Panc1 (cell line): ENCODE measurements around the gene SYNE1. TPM values are rescaled to one million over a fixed set of nuclear protein-coding genes. Genes with fewer than 3 reads are reported as not detected.

Source experiments
- ATAC-seq: fragments of 200-7000 bp; cut with Tn5 transposase; 2 replicates; pipeline ENCODE4 v1.9.1; 2020; ENCODE audit warnings: mild to moderate bottlenecking, moderate library complexity
- BruUV-seq: library from RNA; stranded (reverse); fragments of 400-500 nt; replicated peaks from 2 replicates; lab custom pipeline; 2021; lab: Mats Ljungman, UMichigan
- CTCF ChIA-PET: fragments of 300-600 bp; sonication (Branson Sonifier 250); formaldehyde crosslinking; loops from one replicate; lab custom pipeline; 2022; ENCODE audit warnings: antibody characterized with exemption; lab: Charles Lee
- POLR2A ChIA-PET: fragments of 300-600 bp; sonication (Branson Sonifier 250); formaldehyde crosslinking; loops from one replicate; lab custom pipeline; 2022; ENCODE audit warnings: antibody characterized with exemption; lab: Charles Lee
- DNase-seq: peaks from one replicate; pipeline ENCODE4 v3.0.0-alpha.2; 2010; ENCODE audit warnings: low read depth, low spot score
- H3K27ac ChIP-seq: 2 replicates; pipeline ENCODE4 v1.5.1; 2011; ENCODE audit warnings: mild to moderate bottlenecking, low read length, inconsistent platforms
- H3K27me3 ChIP-seq: fragments of 200-500 bp; sonication (Bioruptor generic); 2 replicates; pipeline ENCODE4 v1.6.0; 2014; ENCODE audit warnings: low read length, inconsistent platforms; ENCODE audit not compliant: control insufficient read depth, insufficient read depth
- H3K36me3 ChIP-seq: fragments of 200-500 bp; sonication (Bioruptor generic); 2 replicates; pipeline ENCODE4 v1.5.1; 2014; ENCODE audit warnings: inconsistent platforms, mild to moderate bottlenecking, low read length, moderate library complexity; ENCODE audit not compliant: control insufficient read depth, insufficient read depth
- H3K4me1 ChIP-seq: 2 replicates; pipeline ENCODE4 v1.5.1; 2011; ENCODE audit warnings: inconsistent platforms, mild to moderate bottlenecking, low read length, moderate library complexity; ENCODE audit not compliant: control insufficient read depth, insufficient read depth
- H3K4me3 ChIP-seq, 2 experiments: 2 replicates each; pipeline ENCODE4 v1.5.1; 2011 to 2012; ENCODE audit warnings: low read depth in 2 of 2, low read length in 2 of 2, mild to moderate bottlenecking in 2 of 2, inconsistent platforms in 1 of 2, moderate library complexity in 1 of 2
- H3K9me3 ChIP-seq: fragments of 200-500 bp; sonication (Bioruptor generic); 2 replicates; pipeline ENCODE4 v1.5.1; 2014; ENCODE audit warnings: low read depth, mild to moderate bottlenecking, inconsistent platforms, low read length, moderate library complexity; ENCODE audit not compliant: control insufficient read depth, insufficient read depth
- CTCF ChIP-seq: fragments of 450-650 bp; IDR thresholded peaks from 2 replicates; pipeline ENCODE4 v1.5.1; 2017; ENCODE audit warnings: mild to moderate bottlenecking
- POLR2AphosphoS5 ChIP-seq: IDR thresholded peaks from 2 replicates; pipeline ENCODE4 v1.6.1; 2012; ENCODE audit warnings: mild to moderate bottlenecking, low read depth, low read length, moderate library complexity
- REST ChIP-seq, 2 experiments: IDR thresholded peaks; 2 replicates each; pipeline ENCODE4 v1.6.1; 2011 to 2012; ENCODE audit warnings: low read depth in 2 of 2, control low read depth in 1 of 2, low read length in 1 of 2, mild to moderate bottlenecking in 1 of 2, moderate library complexity in 1 of 2; ENCODE audit not compliant: insufficient read depth in 1 of 2
- SIN3A ChIP-seq: IDR thresholded peaks from 2 replicates; pipeline ENCODE4 v1.6.1; 2012; ENCODE audit warnings: low read depth, mild to moderate bottlenecking, low read length, moderate library complexity, borderline replicate concordance; ENCODE audit not compliant: insufficient read depth
- TCF7L2 ChIP-seq: IDR thresholded peaks from 2 replicates; pipeline ENCODE4 v1.6.1; 2011; ENCODE audit warnings: mild to moderate bottlenecking, low read depth, low read length, inconsistent platforms
- in situ Hi-C: cut with HindIII; loops from 2 replicates; pipeline ENCODE4 v1.10.0; 2016; ENCODE audit warnings: low sequenced_read_pairs, low pct_unique_long_range_greater_than_20kb
- intact Hi-C: fragments of 100-400 bp; cut with micrococcal nuclease; formaldehyde crosslinking; loops from one replicate; pipeline ENCODE4 v1.10.0; 2022; ENCODE audit not compliant: unreplicated experiment
- total RNA-seq: library from RNA; stranded (reverse); gene quantifications from one replicate; pipeline ENCODE4 v1.2.1, GENCODE V29; 2021; ENCODE audit not compliant: unreplicated experiment

The SYNE1 gene
- total RNA-seq, 1 experiment from 2014 or later: 3.2 TPM

- CTCF ChIA-PET: no interaction called here
- POLR2A ChIA-PET: no interaction called here
Observed at GRCh38 chr6:152226119-152226518, 411.0 kb downstream of the SYNE1 start.

GRCh38 chr6:152225241-152225934 lies 411.8 kb downstream of the SYNE1 start:
- CTCF ChIA-PET: no interaction called here
- H3K27me3 ChIP-seq: no peaks in the 10 kb centered on the region
- ATAC-seq: no peak
- in situ Hi-C loops (no loop called here), intact Hi-C loops (no loop called here)
- no peaks in the 10 kb centered on the region; the same call in 1 of the 2 replicates for H3K9me3 ChIP-seq
- no peak overlapping the region for H3K27ac ChIP-seq
- H3K36me3 ChIP-seq: no peaks in the 10 kb centered on the region
- H3K4me1 ChIP-seq: no peaks in the 10 kb centered on the region
- POLR2A ChIA-PET: no interaction called here
- TF ChIP-seq SIN3A (no peak), REST (IDR thresholded peaks at IDR 0.05; ENCODE audit: insufficient read depth in 1 of 2, low read depth in 2 of 2, low read length in 1 of 2) (no peak), CTCF (no peak), POLR2AphosphoS5 (no peak), TCF7L2 (no peak)
- DNase-seq: no peak
- no TSS peak for BruUV-seq
- H3K4me3 ChIP-seq: no peak overlapping the region

More at GRCh38 chr6:152226119-152226518, 411.0 kb downstream of the SYNE1 start:
- no peaks in the 10 kb centered on the region; the same call in 1 of the 2 replicates for H3K9me3 ChIP-seq
- TF ChIP-seq REST (IDR thresholded peaks at IDR 0.05; ENCODE audit: insufficient read depth in 1 of 2, low read depth in 2 of 2, low read length in 1 of 2) (no peak), TCF7L2 (no peak), SIN3A (no peak), CTCF (no peak), POLR2AphosphoS5 (no peak)
- H3K36me3 ChIP-seq: no peaks in the 10 kb centered on the region
- intact Hi-C loops (no loop called here), in situ Hi-C loops (no loop called here)
- H3K4me1 ChIP-seq: no peaks in the 10 kb centered on the region
- no TSS peak for BruUV-seq
- DNase-seq (no peak), ATAC-seq (no peak)
- no peak overlapping the region for H3K27ac ChIP-seq
- no peak overlapping the region for H3K4me3 ChIP-seq
- H3K27me3 ChIP-seq: no peaks in the 10 kb centered on the region
